ENCODE results near the gene GOT1.

DNA sequence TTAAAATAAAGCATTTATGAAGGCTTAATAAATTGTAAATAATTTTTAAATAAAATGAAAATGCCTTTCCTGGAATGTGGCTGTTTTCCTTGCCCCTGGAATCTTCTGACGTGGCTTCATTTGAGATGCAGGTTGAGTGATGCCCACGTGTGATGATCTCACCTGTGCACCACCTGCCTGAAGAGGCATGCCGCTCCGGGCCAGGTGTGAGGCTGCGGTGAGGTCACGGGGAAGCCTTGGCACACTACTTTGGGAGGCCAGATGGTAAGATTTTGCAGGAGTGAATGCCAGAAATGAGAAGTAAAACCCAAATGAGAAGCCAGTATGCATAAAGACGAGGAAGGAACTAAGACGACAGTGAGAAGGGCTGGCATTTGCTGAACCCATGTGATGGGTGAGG is 36.2 kb downstream of the GOT1 start:
- TF ChIP-seq, protein P1, sequence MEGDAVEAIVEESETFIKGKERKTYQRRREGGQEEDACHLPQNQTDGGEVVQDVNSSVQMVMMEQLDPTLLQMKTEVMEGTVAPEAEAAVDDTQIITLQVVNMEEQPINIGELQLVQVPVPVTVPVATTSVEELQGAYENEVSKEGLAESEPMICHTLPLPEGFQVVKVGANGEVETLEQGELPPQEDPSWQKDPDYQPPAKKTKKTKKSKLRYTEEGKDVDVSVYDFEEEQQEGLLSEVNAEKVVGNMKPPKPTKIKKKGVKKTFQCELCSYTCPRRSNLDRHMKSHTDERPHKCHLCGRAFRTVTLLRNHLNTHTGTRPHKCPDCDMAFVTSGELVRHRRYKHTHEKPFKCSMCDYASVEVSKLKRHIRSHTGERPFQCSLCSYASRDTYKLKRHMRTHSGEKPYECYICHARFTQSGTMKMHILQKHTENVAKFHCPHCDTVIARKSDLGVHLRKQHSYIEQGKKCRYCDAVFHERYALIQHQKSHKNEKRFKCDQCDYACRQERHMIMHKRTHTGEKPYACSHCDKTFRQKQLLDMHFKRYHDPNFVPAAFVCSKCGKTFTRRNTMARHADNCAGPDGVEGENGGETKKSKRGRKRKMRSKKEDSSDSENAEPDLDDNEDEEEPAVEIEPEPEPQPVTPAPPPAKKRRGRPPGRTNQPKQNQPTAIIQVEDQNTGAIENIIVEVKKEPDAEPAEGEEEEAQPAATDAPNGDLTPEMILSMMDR (IDR thresholded peaks at IDR 0.05; ENCODE audit: control extremely low read depth in 1 of 3, insufficient read depth in 1 of 3, low read depth in 1 of 3, low read length in 3 of 3) = no peak
- TF ChIP-seq KDM5A (IDR thresholded peaks at IDR 0.05; ENCODE audit: low read length) = no peak
- no peak for TF ChIP-seq HDAC6 (IDR thresholded peaks at IDR 0.05; ENCODE audit: low read depth, low read length)
- TF ChIP-seq POLR2AphosphoS5 (IDR thresholded peaks at IDR 0.05; ENCODE audit: low read depth, low read length) = no peak
- no peak for TF ChIP-seq KDM1A (IDR thresholded peaks at IDR 0.05; ENCODE audit: borderline replicate concordance, low read length)
- TF ChIP-seq EZH2 (IDR thresholded peaks at IDR 0.05; ENCODE audit: low read depth, low read length, severe bottlenecking) = no peak
- no peak for TF ChIP-seq POLR2A (IDR thresholded peaks at IDR 0.05; ENCODE audit: control extremely low read depth in 1 of 2, low read depth in 2 of 2, low read length in 2 of 2)
- TF ChIP-seq EP300 (IDR thresholded peaks at IDR 0.05; ENCODE audit: borderline replicate concordance in 1 of 2, low read depth in 2 of 2, low read length in 2 of 2) = no peak
- TF ChIP-seq SRF (IDR thresholded peaks at IDR 0.05; ENCODE audit: low read depth, low read length) = no peak
- TF ChIP-seq TEAD4 (IDR thresholded peaks at IDR 0.05; ENCODE audit: low read depth, low read length) = no peak

Measured in H1 (cell line).